MM.1S (cell line): Measurements from ENCODE around the gene L3MBTL4.

Experiments
- DNase-seq: peaks from one replicate; pipeline ENCODE4 v3.0.0-alpha.2; 2015
- H2AFZ ChIP-seq: fragments of 300-600 bp; sonication (generic); 2 replicates; pipeline ENCODE4 v1.6.0; 2016; ENCODE audit warnings: antibody characterized with exemption, low read length
- H3F3A ChIP-seq: fragments of 300-600 bp; sonication (generic); 2 replicates; pipeline ENCODE4 v1.6.1; 2016; ENCODE audit warnings: mild to moderate bottlenecking, antibody characterized with exemption, low read length, moderate library complexity, mixed read lengths; ENCODE audit not compliant: insufficient read depth
- H3K27ac ChIP-seq: fragments of 300-600 bp; sonication (generic); 2 replicates; pipeline ENCODE4 v1.5.1; 2016; ENCODE audit warnings: mild to moderate bottlenecking, low read length
- H3K27me3 ChIP-seq: fragments of 300-600 bp; sonication (generic); replicated peaks from 2 replicates; pipeline ENCODE4 v1.6.0; 2016; ENCODE audit warnings: low read length; ENCODE audit not compliant: insufficient read depth
- H3K36me3 ChIP-seq: fragments of 300-600 bp; sonication (generic); replicated peaks from 2 replicates; pipeline ENCODE4 v1.6.1; 2016; ENCODE audit warnings: mild to moderate bottlenecking, low read length, mixed read lengths; ENCODE audit not compliant: insufficient read depth
- H3K4me1 ChIP-seq: fragments of 300-600 bp; sonication (generic); 2 replicates; pipeline ENCODE4 v1.6.1; 2016; ENCODE audit warnings: low read length, mixed read lengths
- H3K4me2 ChIP-seq: fragments of 300-600 bp; sonication (generic); 2 replicates; pipeline ENCODE4 v1.6.0; 2016; ENCODE audit warnings: low read depth, low read length
- H3K4me3 ChIP-seq: fragments of 300-600 bp; sonication (generic); 2 replicates; pipeline ENCODE4 v1.5.1; 2016; ENCODE audit warnings: low read length, mixed read lengths
- H3K79me2 ChIP-seq: fragments of 300-600 bp; sonication (generic); 2 replicates; pipeline ENCODE4 v1.6.1; 2016; ENCODE audit warnings: mixed run types, low read length, mixed read lengths
- H3K9ac ChIP-seq: fragments of 300-600 bp; sonication (generic); 2 replicates; pipeline ENCODE4 v1.6.1; 2016; ENCODE audit warnings: low read length, mixed read lengths
- H3K9me2 ChIP-seq: fragments of 300-600 bp; sonication (generic); replicated peaks from 2 replicates; pipeline ENCODE4 v1.6.1; 2016; ENCODE audit warnings: mild to moderate bottlenecking, low read length, mixed read lengths; ENCODE audit not compliant: insufficient read depth
- H3K9me3 ChIP-seq: fragments of 300-600 bp; sonication (generic); replicated peaks from 2 replicates; pipeline ENCODE4 v1.6.1; 2016; ENCODE audit warnings: mild to moderate bottlenecking, low read length, mixed read lengths; ENCODE audit not compliant: insufficient read depth
- H4K20me1 ChIP-seq: fragments of 300-600 bp; sonication (generic); 2 replicates; pipeline ENCODE4 v1.6.1; 2016; ENCODE audit warnings: mild to moderate bottlenecking, low read length, moderate library complexity, mixed read lengths; ENCODE audit not compliant: insufficient read depth
- EZH2 ChIP-seq: fragments of 300-600 bp; sonication (generic); optimal IDR thresholded peaks from 2 replicates; pipeline ENCODE3; 2017; ENCODE audit warnings: low read depth, mild to moderate bottlenecking, antibody characterized with exemption, low read length, mixed read lengths
- EZH2phosphoT487 ChIP-seq: fragments of 300-600 bp; sonication (generic); IDR thresholded peaks from 2 replicates; pipeline ENCODE4 v1.6.1; 2018; ENCODE audit warnings: antibody characterized with exemption, low read length
- TF ChIP-seq, protein P1 (sequence below): fragments of 300-600 bp; sonication (generic); IDR thresholded peaks from 2 replicates; pipeline ENCODE4 v1.5.1; 2016; ENCODE audit warnings: antibody characterized with exemption, low read length, mixed read lengths

L3MBTL4 gene

DNA sequence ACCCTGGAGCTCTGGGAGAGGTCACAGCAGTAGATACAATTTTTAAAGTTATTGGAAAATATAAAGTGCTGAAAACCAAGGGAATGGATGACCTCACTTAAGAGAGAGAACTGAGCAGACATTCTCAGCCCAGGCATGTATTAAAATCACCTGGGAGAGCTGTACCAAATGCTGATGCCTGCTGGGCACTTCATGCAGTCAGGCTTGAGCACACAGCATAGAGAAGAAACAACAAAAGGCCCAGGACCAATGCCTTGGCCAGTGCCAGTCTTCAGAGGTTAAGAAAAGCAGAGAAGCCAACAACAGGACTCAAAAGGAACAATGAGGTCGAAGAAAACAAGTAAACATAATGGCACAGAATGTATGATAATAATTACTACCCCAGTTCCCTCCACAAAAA is 211.8 kb downstream of the L3MBTL4 start:
- Histone ChIP-seq H2AFZ (no peak overlapping the region), H3K9me3 (no peaks in the 10 kb centered on the region), H3K4me2 (no peak overlapping the region), H4K20me1 (no peaks in the 10 kb centered on the region), H3K4me1 (no peaks in the 10 kb centered on the region), H3K79me2 (no peaks in the 10 kb centered on the region), H3K9ac (no peak overlapping the region), H3K36me3 (no peaks in the 10 kb centered on the region), H3K27ac (no peak overlapping the region), H3F3A (no peaks in the 10 kb centered on the region), H3K4me3 (no peak overlapping the region), H3K27me3 (no peaks in the 10 kb centered on the region), H3K9me2 (no peaks in the 10 kb centered on the region)
- no peak for TF ChIP-seq EZH2phosphoT487
- no peak for TF ChIP-seq EZH2
- TF ChIP-seq, protein P1, sequence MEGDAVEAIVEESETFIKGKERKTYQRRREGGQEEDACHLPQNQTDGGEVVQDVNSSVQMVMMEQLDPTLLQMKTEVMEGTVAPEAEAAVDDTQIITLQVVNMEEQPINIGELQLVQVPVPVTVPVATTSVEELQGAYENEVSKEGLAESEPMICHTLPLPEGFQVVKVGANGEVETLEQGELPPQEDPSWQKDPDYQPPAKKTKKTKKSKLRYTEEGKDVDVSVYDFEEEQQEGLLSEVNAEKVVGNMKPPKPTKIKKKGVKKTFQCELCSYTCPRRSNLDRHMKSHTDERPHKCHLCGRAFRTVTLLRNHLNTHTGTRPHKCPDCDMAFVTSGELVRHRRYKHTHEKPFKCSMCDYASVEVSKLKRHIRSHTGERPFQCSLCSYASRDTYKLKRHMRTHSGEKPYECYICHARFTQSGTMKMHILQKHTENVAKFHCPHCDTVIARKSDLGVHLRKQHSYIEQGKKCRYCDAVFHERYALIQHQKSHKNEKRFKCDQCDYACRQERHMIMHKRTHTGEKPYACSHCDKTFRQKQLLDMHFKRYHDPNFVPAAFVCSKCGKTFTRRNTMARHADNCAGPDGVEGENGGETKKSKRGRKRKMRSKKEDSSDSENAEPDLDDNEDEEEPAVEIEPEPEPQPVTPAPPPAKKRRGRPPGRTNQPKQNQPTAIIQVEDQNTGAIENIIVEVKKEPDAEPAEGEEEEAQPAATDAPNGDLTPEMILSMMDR = no peak
- no peak for DNase-seq

DNA sequence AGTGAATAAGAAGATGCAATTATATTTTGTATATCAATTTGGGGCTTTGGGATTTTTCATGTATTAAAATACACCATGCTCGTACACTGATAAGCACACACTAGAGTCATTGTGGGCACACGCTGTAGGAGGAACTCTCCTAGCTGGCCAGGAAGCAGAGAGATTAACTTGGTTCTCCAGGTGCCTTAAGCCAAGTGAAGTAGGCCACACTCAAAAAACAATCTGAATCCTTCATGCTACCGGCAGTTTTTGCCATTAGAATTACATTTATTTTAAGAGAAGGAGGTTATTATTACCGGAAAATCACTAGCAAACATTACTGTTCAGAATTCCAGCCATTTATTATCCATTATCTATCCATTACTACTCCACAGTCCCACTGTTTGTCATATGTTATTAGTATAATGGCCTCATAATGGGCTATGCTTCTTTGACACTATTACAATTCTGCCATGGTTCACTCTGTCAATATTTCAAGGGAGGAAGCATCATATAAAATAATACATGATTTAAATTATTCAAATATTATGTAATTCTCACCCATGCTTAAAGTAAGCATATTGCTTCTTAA is 214.4 kb downstream of the L3MBTL4 start:
- DNase-seq = no peak
- no peaks in the 10 kb centered on the region for H3K36me3 ChIP-seq
- H3K79me2 ChIP-seq = no peaks in the 10 kb centered on the region
- H3K4me1 ChIP-seq = no peaks in the 10 kb centered on the region
- no peaks in the 10 kb centered on the region for H3F3A ChIP-seq
- no peak overlapping the region for H3K4me2 ChIP-seq
- no peaks in the 10 kb centered on the region for H3K9me2 ChIP-seq
- no peaks in the 10 kb centered on the region for H4K20me1 ChIP-seq
- H2AFZ ChIP-seq = no peak overlapping the region
- no peak overlapping the region for H3K4me3 ChIP-seq
- H3K27ac ChIP-seq = no peak overlapping the region
- H3K27me3 ChIP-seq = no peaks in the 10 kb centered on the region
- TF ChIP-seq, protein P1 = no peak
- TF ChIP-seq EZH2phosphoT487 (no peak), EZH2 (no peak)
- H3K9me3 ChIP-seq = no peaks in the 10 kb centered on the region
- H3K9ac ChIP-seq = no peak overlapping the region

DNA sequence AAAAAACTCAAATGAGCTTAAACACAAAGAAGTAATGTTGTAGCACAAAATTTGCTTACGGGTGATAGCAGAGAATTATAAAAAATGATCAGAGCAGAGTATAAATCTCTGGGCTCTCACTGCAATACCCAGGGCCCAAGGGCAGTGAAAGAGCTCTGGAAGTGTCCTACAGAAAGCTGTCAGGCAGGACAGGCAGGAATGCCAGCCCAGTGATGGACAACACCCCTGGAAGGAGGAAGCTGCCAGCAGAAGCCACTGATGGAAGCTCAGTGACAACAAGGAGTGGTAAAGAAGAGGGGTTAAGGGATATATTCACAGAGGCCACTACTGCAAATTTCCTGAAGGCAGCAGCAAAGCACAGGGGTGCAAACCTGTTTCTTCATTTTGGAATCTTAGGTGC is 214.9 kb downstream of the L3MBTL4 start:
- no peaks in the 10 kb centered on the region for H3K27me3 ChIP-seq
- no peak overlapping the region for H3K4me2 ChIP-seq
- no peak for DNase-seq
- no peaks in the 10 kb centered on the region for H3K9me3 ChIP-seq
- H3K36me3 ChIP-seq = no peaks in the 10 kb centered on the region
- no peak overlapping the region for H3K4me3 ChIP-seq
- H3K79me2 ChIP-seq = no peaks in the 10 kb centered on the region
- H3K4me1 ChIP-seq = no peaks in the 10 kb centered on the region
- no peak for TF ChIP-seq EZH2phosphoT487
- H2AFZ ChIP-seq = no peak overlapping the region
- no peaks in the 10 kb centered on the region for H3F3A ChIP-seq
- H4K20me1 ChIP-seq = no peaks in the 10 kb centered on the region
- H3K27ac ChIP-seq = no peak overlapping the region
- H3K9ac ChIP-seq = no peak overlapping the region
- H3K9me2 ChIP-seq = no peaks in the 10 kb centered on the region

DNA sequence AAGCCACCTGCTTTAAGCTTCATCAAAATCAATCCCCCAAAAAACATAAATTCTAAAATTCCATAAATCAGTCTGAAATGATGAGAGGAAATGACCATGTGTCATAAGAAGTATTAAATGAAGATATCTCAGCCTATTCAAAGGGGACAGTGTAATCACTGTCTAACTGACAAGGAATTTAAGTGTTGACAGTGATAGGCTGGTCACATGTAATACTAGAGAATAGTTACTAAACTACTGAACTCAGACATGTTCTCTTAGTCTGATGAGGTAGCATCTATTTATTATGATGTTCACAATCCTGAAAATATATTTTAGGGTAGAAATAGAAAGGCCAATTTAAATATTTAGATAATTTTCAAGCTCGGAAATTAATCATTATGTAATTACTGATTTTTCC is 216.1 kb downstream of the L3MBTL4 start:
- Histone ChIP-seq H3K79me2 (no peaks in the 10 kb centered on the region), H3K36me3 (no peaks in the 10 kb centered on the region), H3K9me2 (no peaks in the 10 kb centered on the region), H3K4me1 (no peaks in the 10 kb centered on the region), H3K27ac (no peak overlapping the region), H3K9ac (no peak overlapping the region), H2AFZ (no peak overlapping the region), H4K20me1 (no peaks in the 10 kb centered on the region), H3K27me3 (no peaks in the 10 kb centered on the region), H3F3A (no peaks in the 10 kb centered on the region), H3K4me3 (no peak overlapping the region), H3K9me3 (no peaks in the 10 kb centered on the region), H3K4me2 (no peak overlapping the region)
- TF ChIP-seq EZH2 (no peak), EZH2phosphoT487 (no peak)
- TF ChIP-seq, protein P1 = no peak
- DNase-seq = no peak
